Fibroblast of mammary gland (primary cell): Measurements from ENCODE around the gene CLIC1.

Source experiments
- DNase-seq: peaks from one replicate; pipeline ENCODE4 v3.0.0-alpha.2; 2010; ENCODE audit warnings: low read depth
- H3K4me3 ChIP-seq: 2 replicates; pipeline ENCODE4 v1.5.1; 2011; ENCODE audit warnings: low read depth, mild to moderate bottlenecking, low read length, moderate library complexity; ENCODE audit not compliant: control insufficient read depth
- CTCF ChIP-seq: conservative IDR thresholded peaks from 2 replicates; pipeline ENCODE4 v1.5.1; 2011; ENCODE audit warnings: low read depth, low read length, inconsistent platforms; ENCODE audit not compliant: control insufficient read depth, insufficient read depth

CLIC1 gene

DNA sequence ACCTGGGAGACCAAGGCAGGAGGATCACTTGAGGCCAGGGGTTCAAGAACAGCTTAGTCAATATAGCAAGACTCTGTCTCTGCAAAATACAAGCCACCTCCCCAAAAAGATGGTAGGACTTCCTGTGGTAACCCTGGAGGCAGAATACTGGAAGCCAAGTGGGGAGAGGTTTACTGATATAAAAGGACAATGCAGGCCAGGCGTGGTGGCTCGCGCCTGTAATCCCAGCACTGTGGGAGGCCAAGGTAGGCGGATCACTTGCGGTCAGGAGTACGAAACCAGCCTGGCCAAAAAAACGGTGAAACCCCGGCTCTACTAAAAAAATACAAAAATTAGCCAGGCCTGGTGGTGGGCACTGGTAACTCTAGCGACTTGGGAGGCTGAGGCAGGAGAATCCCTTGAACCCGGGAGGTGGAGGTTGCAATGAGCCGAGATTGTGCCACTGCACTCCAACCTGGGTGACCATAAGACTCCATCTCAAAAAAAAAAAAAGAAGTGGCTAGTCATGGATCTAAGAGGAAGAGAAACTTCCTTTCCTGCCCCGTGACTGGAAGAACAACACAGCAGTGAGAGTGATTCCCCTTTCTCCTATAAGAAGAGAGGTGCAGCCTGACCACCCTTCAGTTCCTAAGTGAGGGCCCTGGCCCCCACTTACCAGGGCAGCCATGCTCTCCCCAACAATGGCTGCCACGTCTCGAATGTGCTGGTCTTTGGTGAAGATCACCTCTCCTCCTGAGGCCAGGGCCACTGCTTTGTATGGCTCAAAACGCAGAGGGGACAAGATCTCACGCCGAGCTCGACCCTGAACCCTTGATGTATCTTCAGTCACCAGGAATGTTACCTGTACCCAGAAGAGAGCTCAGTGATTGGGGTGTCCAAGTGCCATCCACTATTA is 32.3 kb upstream of the CLIC1 start:
- TF ChIP-seq CTCF = no peak
- H3K4me3 ChIP-seq = no peak overlapping the region
- DNase-seq = no peak

GRCh38 chr6:31767096-31767645 is 30.8 kb upstream of the CLIC1 start:
- no peak for DNase-seq
- H3K4me3 ChIP-seq = no peak overlapping the region
- TF ChIP-seq CTCF = no peak

DNA sequence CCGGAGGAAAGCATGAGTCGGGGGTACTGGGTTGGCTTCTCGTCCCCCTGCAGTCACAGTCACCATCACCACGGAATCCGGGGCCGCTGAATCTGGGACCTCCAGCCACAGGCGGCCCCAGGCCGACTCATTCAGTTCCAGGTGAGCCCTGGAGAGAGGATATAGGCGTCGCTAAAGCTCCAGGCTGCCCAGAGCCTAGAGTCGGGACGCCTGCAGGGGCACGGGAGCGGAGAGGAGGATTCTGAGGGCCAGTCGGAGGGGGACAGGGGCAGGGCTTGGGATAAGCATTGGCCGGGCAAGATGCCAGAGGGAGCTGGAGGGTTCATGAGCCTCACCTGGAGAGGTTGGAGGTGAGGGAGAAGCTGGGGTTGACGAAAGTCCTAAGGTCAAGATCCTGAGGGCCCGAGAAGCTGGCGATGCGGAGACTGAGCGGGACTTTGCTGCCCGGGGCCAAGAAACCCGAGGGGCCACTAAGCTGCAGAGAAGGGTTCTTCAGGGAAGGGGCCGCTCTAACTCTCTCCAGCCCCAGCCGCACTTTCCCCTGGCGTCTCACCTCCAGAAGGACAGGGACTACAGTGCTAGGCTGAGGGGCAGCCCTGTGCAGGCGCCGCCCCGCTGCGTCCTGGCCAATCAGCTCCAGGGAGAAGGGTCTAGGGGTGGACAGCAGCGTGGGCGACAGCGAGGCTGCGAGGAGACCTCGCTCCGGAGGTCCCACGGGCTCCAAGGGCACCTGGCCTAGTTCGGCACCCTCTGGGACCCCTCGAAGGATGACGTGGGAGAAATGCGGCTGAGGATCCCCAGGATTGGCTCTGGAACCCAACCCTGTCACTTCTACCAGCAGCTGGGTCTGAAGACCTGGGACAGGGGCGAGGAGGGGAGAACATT is 29.8 kb upstream of the CLIC1 start:
- no peak overlapping the region for H3K4me3 ChIP-seq
- no peak for DNase-seq
- TF ChIP-seq CTCF = no peak

DNA sequence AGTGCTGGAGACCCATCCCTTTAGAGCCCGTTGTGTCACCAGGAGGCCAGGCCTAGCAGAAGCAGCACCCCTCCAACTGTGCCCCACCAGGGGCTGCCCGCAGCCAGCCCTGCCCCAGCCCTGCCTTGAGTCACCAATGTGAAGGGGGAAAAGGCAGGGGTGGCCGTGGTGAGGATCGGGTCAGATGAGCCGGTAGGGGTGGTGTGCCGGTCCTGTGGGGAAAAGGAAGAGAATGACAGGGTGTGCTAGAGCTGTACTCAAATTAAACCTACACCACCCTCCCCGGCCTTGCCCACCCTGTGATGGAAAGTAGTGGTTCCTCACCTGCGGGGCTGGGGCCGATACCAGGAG is 29.2 kb upstream of the CLIC1 start:
- DNase-seq = no peak
- no peak for TF ChIP-seq CTCF
- no peak overlapping the region for H3K4me3 ChIP-seq

GRCh38 chr6:31764198-31764597 is 27.9 kb upstream of the CLIC1 start:
- no peak for TF ChIP-seq CTCF
- no peak for DNase-seq
- H3K4me3 ChIP-seq = no peak overlapping the region

- H3K4me3 ChIP-seq = no peak overlapping the region
- peak; percentile 33 for DNase-seq
- no peak for TF ChIP-seq CTCF
These were observed 27.2 kb upstream of the CLIC1 start for GRCh38 chr6:31763619-31763940.
